ES-I3 (cell line): Measurements from ENCODE around the gene RLN1.
A peak's percentile ranks its signal among the peaks of the same experiment; 100 is the strongest.
"Not testable (repeated sequence)": the region's sequence is repeated elsewhere in the genome, so short reads cannot be mapped to it uniquely, and the experiment has no call there.

Source experiments
- H3K36me3 ChIP-seq: 2 replicates; pipeline ENCODE4 v1.6.1; 2013; ENCODE audit warnings: mild to moderate bottlenecking, low read length, control low read depth, moderate library complexity; ENCODE audit not compliant: insufficient read depth
- H3K4me1 ChIP-seq: 2 replicates; pipeline ENCODE4 v1.6.1; 2013; ENCODE audit warnings: mild to moderate bottlenecking, control low read depth, low read length; ENCODE audit not compliant: insufficient read depth
- H3K9ac ChIP-seq: 2 replicates; pipeline ENCODE4 v1.6.1; 2013; ENCODE audit warnings: low read depth, mild to moderate bottlenecking, low read length, moderate library complexity
- H3K9me3 ChIP-seq: 2 replicates; pipeline ENCODE4 v1.6.1; 2013; ENCODE audit warnings: mild to moderate bottlenecking, low read length, moderate library complexity; ENCODE audit not compliant: control insufficient read depth, insufficient read depth

RLN1 gene

GRCh38 chr9:5355226-5355625 lies 15.6 kb upstream of the RLN1 start:
- no peaks in the 10 kb centered on the region for H3K36me3 ChIP-seq
- H3K4me1 ChIP-seq, result no peaks in the 10 kb centered on the region
- H3K9me3 ChIP-seq, result no peaks in the 10 kb centered on the region
- no peak overlapping the region for H3K9ac ChIP-seq

GRCh38 chr9:5354184-5354583 lies 14.5 kb upstream of the RLN1 start:
- Histone ChIP-seq H3K36me3 (no peaks in the 10 kb centered on the region), H3K4me1 (no peaks in the 10 kb centered on the region), H3K9me3 (no peaks in the 10 kb centered on the region), H3K9ac (no peak overlapping the region)

DNA sequence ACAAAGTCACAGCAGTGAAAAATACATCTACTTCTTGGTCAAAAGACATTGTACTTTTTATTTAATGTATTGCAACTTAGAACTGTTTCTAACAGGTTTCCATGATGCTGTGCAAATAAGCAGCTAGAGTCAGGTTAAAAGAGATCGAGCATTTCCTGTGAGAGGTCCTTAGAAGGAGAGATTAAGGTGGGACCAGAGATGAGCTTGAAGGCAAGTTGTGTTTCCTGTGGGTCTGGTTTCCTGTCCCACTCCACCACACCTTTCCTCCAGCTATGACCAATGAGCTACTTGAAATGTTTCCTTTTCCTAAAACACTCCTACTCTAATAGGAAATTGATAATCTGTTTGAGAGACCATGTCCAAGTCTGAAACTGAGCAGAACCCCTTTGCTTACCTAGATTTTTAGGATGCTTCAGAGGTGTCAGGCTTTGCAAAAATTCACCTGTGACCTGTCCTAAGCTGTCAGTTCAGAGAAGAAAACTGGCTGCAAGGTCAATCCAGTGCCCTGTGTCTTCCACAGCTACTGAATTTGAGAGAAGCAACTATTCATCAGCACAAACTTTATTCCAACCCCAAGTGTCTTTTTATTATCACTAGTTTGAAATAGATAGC lies 13.1 kb upstream of the RLN1 start:
- Histone ChIP-seq H3K36me3 (no peaks in the 10 kb centered on the region), H3K9me3 (no peaks in the 10 kb centered on the region), H3K9ac (no peak overlapping the region), H3K4me1 (no peaks in the 10 kb centered on the region)

- no peaks in the 10 kb centered on the region for H3K9me3 ChIP-seq
- H3K36me3 ChIP-seq, result no peaks in the 10 kb centered on the region
- no peak overlapping the region for H3K9ac ChIP-seq
- no peaks in the 10 kb centered on the region for H3K4me1 ChIP-seq
Observed at GRCh38 chr9:5336688-5337087, 3.0 kb downstream of the RLN1 start.

GRCh38 chr9:5331276-5331675 lies 8.4 kb downstream of the RLN1 start:
- H3K36me3 ChIP-seq, H3K9me3 ChIP-seq, H3K4me1 ChIP-seq, H3K9ac ChIP-seq: not testable (repeated sequence)

- H3K9me3 ChIP-seq, result no peaks in the 10 kb centered on the region
- no peaks in the 10 kb centered on the region for H3K4me1 ChIP-seq
- H3K36me3 ChIP-seq, result no peaks in the 10 kb centered on the region
- H3K9ac ChIP-seq, result peak overlapping the region; percentile 36; the same call in 1 of the 2 replicates
Observed at GRCh38 chr9:5326893-5327548, 12.7 kb downstream of the RLN1 start.

DNA sequence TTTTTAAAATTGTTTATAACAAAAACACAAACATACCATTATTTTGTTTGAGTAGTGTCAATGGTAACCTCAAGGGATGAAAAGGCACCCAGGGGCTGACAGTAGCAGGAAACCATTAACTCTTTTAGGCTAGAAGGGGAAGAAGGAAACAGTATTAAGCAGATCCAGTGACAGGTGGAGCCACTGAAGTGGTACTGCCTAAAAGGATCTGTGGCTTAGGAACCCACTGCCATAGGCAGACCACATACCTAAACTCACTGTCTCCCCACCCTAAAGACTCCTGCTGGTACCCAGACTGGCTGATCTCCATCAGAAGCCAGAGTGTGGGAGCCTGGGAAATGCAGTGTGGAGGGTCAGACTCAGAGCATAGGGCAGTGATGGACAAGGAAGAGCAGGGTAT lies 13.5 kb downstream of the RLN1 start:
- H3K9ac ChIP-seq, result no peak overlapping the region
- H3K36me3 ChIP-seq, result no peaks in the 10 kb centered on the region
- H3K9me3 ChIP-seq, result no peaks in the 10 kb centered on the region
- no peaks in the 10 kb centered on the region for H3K4me1 ChIP-seq

GRCh38 chr9:5321601-5322000 lies 18.1 kb downstream of the RLN1 start:
- not testable (repeated sequence) for H3K9ac ChIP-seq, H3K9me3 ChIP-seq, H3K36me3 ChIP-seq, H3K4me1 ChIP-seq

- Histone ChIP-seq H3K9ac (no peak overlapping the region), H3K9me3 (no peaks in the 10 kb centered on the region), H3K36me3 (no peaks in the 10 kb centered on the region), H3K4me1 (no peaks in the 10 kb centered on the region)
Observed at GRCh38 chr9:5321058-5321457, 18.6 kb downstream of the RLN1 start.

DNA sequence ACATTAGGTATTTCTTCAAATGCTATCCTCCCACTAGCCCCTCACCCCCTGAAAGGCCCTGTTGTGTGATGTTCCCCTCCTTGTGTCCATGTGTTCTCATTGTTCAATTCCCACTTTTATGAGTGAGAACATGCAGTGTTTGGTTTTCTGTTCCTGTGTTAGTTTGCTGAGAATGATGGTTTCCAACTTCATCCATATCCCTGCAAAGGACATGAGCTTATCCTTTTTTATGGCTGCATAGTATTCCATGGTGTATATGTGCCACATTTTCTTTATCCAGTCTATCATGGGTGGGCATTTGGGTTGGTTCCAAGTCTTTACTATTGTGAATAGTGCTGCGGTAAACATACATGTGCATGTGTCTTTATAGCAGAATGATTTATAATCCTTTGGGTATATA lies 23.3 kb downstream of the RLN1 start:
- H3K9ac ChIP-seq, H3K9me3 ChIP-seq, H3K4me1 ChIP-seq, H3K36me3 ChIP-seq: not testable (repeated sequence)

DNA sequence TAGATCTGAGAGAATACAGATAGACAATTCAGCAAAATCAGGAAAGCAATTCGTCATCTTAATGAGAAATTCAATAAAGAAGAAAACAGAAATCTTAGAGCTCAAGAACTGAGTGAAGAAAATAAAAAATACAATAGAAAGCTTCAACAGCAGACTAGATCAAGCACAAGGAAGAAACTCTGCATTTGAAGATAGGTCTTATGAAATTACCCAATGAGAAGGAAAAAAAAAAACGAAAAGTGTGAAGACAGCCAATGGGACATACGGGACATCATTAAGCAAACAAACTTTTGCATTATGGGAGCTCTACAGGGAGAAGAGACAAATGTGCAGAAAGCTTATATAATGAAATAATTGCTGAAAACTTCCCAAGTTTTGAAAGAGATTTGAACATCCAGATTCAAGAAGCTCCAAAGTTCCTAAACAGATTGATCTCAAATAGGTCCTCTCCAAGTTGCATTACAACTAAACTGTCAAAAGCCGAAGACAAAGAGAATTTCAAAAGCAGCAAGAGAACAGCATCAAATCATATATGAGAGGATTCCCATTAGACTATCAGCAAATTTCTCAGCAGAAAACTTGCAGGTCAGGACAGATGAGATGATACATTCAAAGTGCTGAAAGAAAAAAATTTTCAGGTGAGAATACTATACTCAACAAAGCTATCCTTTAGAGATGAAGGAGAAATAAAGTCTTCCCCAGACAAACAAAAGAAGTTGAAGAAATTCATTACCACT lies 24.3 kb downstream of the RLN1 start:
- Histone ChIP-seq H3K36me3 (no peaks in the 10 kb centered on the region), H3K9me3 (no peaks in the 10 kb centered on the region; the same call in 1 of the 2 replicates), H3K4me1 (no peaks in the 10 kb centered on the region), H3K9ac (no peak overlapping the region)

GRCh38 chr9:5310851-5311250 lies 28.8 kb downstream of the RLN1 start:
- Histone ChIP-seq H3K36me3 (no peaks in the 10 kb centered on the region), H3K4me1 (no peaks in the 10 kb centered on the region), H3K9ac (no peak overlapping the region), H3K9me3 (no peaks in the 10 kb centered on the region; the same call in 1 of the 2 replicates)

GRCh38 chr9:5305741-5306140 lies 33.9 kb downstream of the RLN1 start:
- H3K9me3 ChIP-seq, result no peaks in the 10 kb centered on the region
- no peaks in the 10 kb centered on the region for H3K4me1 ChIP-seq
- no peaks in the 10 kb centered on the region for H3K36me3 ChIP-seq
- no peak overlapping the region for H3K9ac ChIP-seq

GRCh38 chr9:5303840-5304795 lies 35.6 kb downstream of the RLN1 start, which contains the start of gene RLN2:
TSS of gene RLN2 (minus strand) at chr9:5304716. CDS start at chr9:5304580, 136 bp downstream.
- H3K9me3 ChIP-seq, H3K9ac ChIP-seq, H3K36me3 ChIP-seq, H3K4me1 ChIP-seq: not testable (repeated sequence)
